H7 (cell line): ENCODE data around the gene SLC48A1. TPM values are rescaled to one million over a fixed set of nuclear protein-coding genes. Genes with fewer than 3 reads are reported as not detected.

Experiments used
- DNase-seq: peaks from one replicate; pipeline ENCODE4 v3.0.0; 2012
- H3K27me3 ChIP-seq: 2 replicates; pipeline ENCODE4 v1.6.0; 2011; ENCODE audit warnings: mild to moderate bottlenecking, low read length; ENCODE audit not compliant: control insufficient read depth, insufficient read depth
- H3K36me3 ChIP-seq: replicated peaks from 2 replicates; pipeline ENCODE4 v1.5.1; 2011; ENCODE audit warnings: low read length; ENCODE audit not compliant: control insufficient read depth, insufficient read depth
- H3K4me3 ChIP-seq: 2 replicates; pipeline ENCODE4 v1.5.1; 2011; ENCODE audit warnings: low read depth, mild to moderate bottlenecking, control low read depth, low read length, moderate library complexity; ENCODE audit not compliant: insufficient read depth
- total RNA-seq: library from RNA; depleted of rRNA; stranded (reverse); fragments of >200 nt; shearing (Covaris generic); gene quantifications from 2 replicates; pipeline ENCODE4 v1.2.3, GENCODE V29; 2014

SLC48A1 gene
- total RNA-seq, 1 experiment from 2014 or later, result 12.4 TPM

- Histone ChIP-seq H3K4me3 (no peak overlapping the region), H3K36me3 (peaks cover 19% of the 10 kb centered on the region), H3K27me3 (no peaks in the 10 kb centered on the region)
- DNase-seq, result no peak
Measured at GRCh38 chr12:47795814-47796411, 22.9 kb downstream of the SLC48A1 start.

- H3K36me3 ChIP-seq, result peaks cover 14% of the 10 kb centered on the region
- no peak overlapping the region for H3K4me3 ChIP-seq
- peak; percentile 93 for DNase-seq
- no peaks in the 10 kb centered on the region for H3K27me3 ChIP-seq
Measured at GRCh38 chr12:47797441-47797840, 24.4 kb downstream of the SLC48A1 start.

GRCh38 chr12:47798382-47798948, 25.4 kb downstream of the SLC48A1 start:
- H3K27me3 ChIP-seq, result no peaks in the 10 kb centered on the region
- H3K4me3 ChIP-seq, result no peak overlapping the region
- H3K36me3 ChIP-seq, result peaks cover 12% of the 10 kb centered on the region
- no peak for DNase-seq

- H3K4me3 ChIP-seq, result no peak overlapping the region
- no peaks in the 10 kb centered on the region for H3K27me3 ChIP-seq
- H3K36me3 ChIP-seq, result peaks cover 4% of the 10 kb centered on the region
- DNase-seq, result no peak
Measured at GRCh38 chr12:47799357-47799955, 26.4 kb downstream of the SLC48A1 start.

GRCh38 chr12:47800582-47800981, 27.5 kb downstream of the SLC48A1 start:
- DNase-seq, result no peak
- Histone ChIP-seq H3K27me3 (no peaks in the 10 kb centered on the region), H3K4me3 (no peak overlapping the region), H3K36me3 (peaks cover 4% of the 10 kb centered on the region)

- H3K4me3 ChIP-seq, result no peak overlapping the region
- no peaks in the 10 kb centered on the region for H3K27me3 ChIP-seq
- no peak for DNase-seq
- peaks cover 4% of the 10 kb centered on the region for H3K36me3 ChIP-seq
Measured at GRCh38 chr12:47801170-47801903, 28.3 kb downstream of the SLC48A1 start.

GRCh38 chr12:47801904-47802246, 28.8 kb downstream of the SLC48A1 start:
- DNase-seq, result no peak
- H3K36me3 ChIP-seq, result peaks cover 1% of the 10 kb centered on the region
- H3K27me3 ChIP-seq, result no peaks in the 10 kb centered on the region
- no peak overlapping the region for H3K4me3 ChIP-seq

- Histone ChIP-seq H3K27me3 (no peaks in the 10 kb centered on the region), H3K36me3 (peaks cover 1% of the 10 kb centered on the region), H3K4me3 (no peak overlapping the region)
- DNase-seq, result peak; percentile 85
Measured at GRCh38 chr12:47802312-47802711, 29.3 kb downstream of the SLC48A1 start.

GRCh38 chr12:47803191-47803875, 30.3 kb downstream of the SLC48A1 start:
- Histone ChIP-seq H3K27me3 (no peaks in the 10 kb centered on the region), H3K4me3 (no peak overlapping the region), H3K36me3 (peaks cover 1% of the 10 kb centered on the region)
- DNase-seq, result no peak

- Histone ChIP-seq H3K4me3 (no peak overlapping the region), H3K27me3 (no peaks in the 10 kb centered on the region), H3K36me3 (peaks cover 1% of the 10 kb centered on the region)
- DNase-seq, result no peak
Measured at GRCh38 chr12:47804171-47804570, 31.1 kb downstream of the SLC48A1 start.

- H3K36me3 ChIP-seq, result peaks cover 1% of the 10 kb centered on the region
- no peak overlapping the region for H3K4me3 ChIP-seq
- DNase-seq, result no peak
- H3K27me3 ChIP-seq, result no peaks in the 10 kb centered on the region
Measured at GRCh38 chr12:47805417-47805816, 32.4 kb downstream of the SLC48A1 start.

GRCh38 chr12:47807338-47807737, 34.3 kb downstream of the SLC48A1 start:
- no peak for DNase-seq
- Histone ChIP-seq H3K36me3 (peaks cover 1% of the 10 kb centered on the region), H3K4me3 (no peak overlapping the region), H3K27me3 (no peaks in the 10 kb centered on the region)

- DNase-seq, result peak; percentile 65
Measured at GRCh38 chr12:47808050-47808449, 35.0 kb downstream of the SLC48A1 start.

GRCh38 chr12:47808574-47809365, 35.7 kb downstream of the SLC48A1 start:
- peak; percentile 67 for DNase-seq
- Histone ChIP-seq H3K4me3 (no peak overlapping the region), H3K27me3 (no peaks in the 10 kb centered on the region), H3K36me3 (peaks cover 1% of the 10 kb centered on the region)

More at GRCh38 chr12:47808050-47808449, 35.0 kb downstream of the SLC48A1 start:
- peaks cover 1% of the 10 kb centered on the region for H3K36me3 ChIP-seq
- H3K27me3 ChIP-seq, result no peaks in the 10 kb centered on the region
- H3K4me3 ChIP-seq, result no peak overlapping the region
